Measurements from ENCODE around the gene BCAM. TPM values are rescaled to one million over a fixed set of nuclear protein-coding genes. Genes with fewer than 3 reads are reported as not detected.

Gene BCAM
- total and polyA plus RNA-seq, 8 donors: 110 to 389 (median 163) TPM

DNA sequence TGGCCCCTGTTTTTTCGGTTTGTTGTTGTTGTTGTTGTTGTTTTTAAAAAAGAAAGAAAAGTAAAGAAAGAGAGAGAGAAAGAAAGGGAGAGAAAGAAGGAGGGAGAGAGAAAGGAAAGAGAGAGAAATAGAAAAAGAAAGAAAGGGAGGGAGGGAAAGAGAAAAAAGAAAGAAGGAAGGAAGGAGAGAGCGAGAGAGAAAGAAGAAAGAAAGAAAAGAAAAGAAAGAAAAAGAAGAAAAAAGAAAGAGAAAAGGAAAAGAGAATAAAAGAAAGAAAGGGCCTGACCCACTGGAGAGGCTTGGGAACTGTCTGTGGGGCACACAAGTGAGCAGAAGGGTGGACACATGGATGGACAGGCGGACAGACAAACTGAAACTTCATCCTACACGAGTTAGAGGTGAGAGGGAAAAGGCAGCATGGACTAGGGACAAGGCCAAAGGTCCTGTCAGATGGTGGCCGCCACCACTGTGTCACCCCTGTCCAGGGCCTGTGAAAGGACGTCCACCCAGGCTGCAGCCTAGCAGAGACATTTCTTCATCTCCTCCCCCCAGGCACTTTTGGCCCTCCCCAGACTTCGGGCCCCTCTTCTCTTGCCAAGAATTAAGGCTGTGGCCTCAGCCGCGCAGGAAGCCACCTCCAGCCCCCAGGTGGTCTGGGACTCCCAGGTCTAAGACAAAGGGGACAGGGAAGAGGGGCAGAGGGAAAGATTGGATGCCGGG lies 9.1 kb upstream of the BCAM start:
- no peaks in the 10 kb centered on the region for H3K9me3 ChIP-seq
- no peak overlapping the region for H3K4me3 ChIP-seq
- no peak overlapping the region for H3K27ac ChIP-seq
- TF ChIP-seq, protein P1, sequence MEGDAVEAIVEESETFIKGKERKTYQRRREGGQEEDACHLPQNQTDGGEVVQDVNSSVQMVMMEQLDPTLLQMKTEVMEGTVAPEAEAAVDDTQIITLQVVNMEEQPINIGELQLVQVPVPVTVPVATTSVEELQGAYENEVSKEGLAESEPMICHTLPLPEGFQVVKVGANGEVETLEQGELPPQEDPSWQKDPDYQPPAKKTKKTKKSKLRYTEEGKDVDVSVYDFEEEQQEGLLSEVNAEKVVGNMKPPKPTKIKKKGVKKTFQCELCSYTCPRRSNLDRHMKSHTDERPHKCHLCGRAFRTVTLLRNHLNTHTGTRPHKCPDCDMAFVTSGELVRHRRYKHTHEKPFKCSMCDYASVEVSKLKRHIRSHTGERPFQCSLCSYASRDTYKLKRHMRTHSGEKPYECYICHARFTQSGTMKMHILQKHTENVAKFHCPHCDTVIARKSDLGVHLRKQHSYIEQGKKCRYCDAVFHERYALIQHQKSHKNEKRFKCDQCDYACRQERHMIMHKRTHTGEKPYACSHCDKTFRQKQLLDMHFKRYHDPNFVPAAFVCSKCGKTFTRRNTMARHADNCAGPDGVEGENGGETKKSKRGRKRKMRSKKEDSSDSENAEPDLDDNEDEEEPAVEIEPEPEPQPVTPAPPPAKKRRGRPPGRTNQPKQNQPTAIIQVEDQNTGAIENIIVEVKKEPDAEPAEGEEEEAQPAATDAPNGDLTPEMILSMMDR (IDR thresholded peaks at IDR 0.05): no peak
- DNase-seq (no peak), ATAC-seq (peak; percentile 12)
- H3K36me3 ChIP-seq: no peaks in the 10 kb centered on the region
- intact Hi-C loops (cut with DNase I): loop anchor here in 1 of 2 donors (5.0 kb wide), 1 partner anchor 43 kb away; no protein-coding TSS in a partner anchor
- peaks cover 0 to 14% of the 10 kb centered on the region in 2 donors for H3K4me1 ChIP-seq
- no peaks in the 10 kb centered on the region for H3K27me3 ChIP-seq

DNA sequence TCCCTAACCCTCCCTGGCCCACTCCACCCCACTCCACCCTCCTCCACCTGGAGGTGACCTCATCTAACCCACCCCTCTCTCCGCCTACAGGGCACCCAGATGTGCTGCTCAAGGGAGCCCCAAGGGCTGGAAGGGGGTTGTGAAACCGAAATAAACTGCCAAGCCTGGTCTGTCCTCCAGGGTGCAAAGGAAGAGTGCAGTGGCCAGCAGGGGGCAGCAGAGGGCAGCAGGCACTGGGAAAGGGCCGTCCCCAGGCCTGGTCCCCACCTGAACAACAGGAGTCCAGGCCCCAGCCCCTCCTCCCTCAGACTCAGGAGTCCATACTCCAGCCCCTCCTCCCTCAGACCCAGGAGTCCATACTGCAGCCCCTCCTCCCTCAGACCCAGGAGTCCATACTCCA lies 8.4 kb upstream of the BCAM start:
- no peak overlapping the region for H3K27ac ChIP-seq
- TF ChIP-seq, protein P1 (IDR thresholded peaks at IDR 0.05): peak; percentile 91 to 93
- H3K4me3 ChIP-seq: no peak overlapping the region
- peaks cover 0 to 14% of the 10 kb centered on the region in 2 donors for H3K4me1 ChIP-seq
- no peaks in the 10 kb centered on the region for H3K27me3 ChIP-seq
- peak; percentile 99 for ATAC-seq
- peak; percentile 74 to 96 (median 86) for DNase-seq
- H3K9me3 ChIP-seq: no peaks in the 10 kb centered on the region
- no peaks in the 10 kb centered on the region for H3K36me3 ChIP-seq
- intact Hi-C loops (cut with DNase I): loop anchor here in 1 of 2 donors (5.0 kb wide), 1 partner anchor 42 kb away; no protein-coding TSS in a partner anchor

DNA sequence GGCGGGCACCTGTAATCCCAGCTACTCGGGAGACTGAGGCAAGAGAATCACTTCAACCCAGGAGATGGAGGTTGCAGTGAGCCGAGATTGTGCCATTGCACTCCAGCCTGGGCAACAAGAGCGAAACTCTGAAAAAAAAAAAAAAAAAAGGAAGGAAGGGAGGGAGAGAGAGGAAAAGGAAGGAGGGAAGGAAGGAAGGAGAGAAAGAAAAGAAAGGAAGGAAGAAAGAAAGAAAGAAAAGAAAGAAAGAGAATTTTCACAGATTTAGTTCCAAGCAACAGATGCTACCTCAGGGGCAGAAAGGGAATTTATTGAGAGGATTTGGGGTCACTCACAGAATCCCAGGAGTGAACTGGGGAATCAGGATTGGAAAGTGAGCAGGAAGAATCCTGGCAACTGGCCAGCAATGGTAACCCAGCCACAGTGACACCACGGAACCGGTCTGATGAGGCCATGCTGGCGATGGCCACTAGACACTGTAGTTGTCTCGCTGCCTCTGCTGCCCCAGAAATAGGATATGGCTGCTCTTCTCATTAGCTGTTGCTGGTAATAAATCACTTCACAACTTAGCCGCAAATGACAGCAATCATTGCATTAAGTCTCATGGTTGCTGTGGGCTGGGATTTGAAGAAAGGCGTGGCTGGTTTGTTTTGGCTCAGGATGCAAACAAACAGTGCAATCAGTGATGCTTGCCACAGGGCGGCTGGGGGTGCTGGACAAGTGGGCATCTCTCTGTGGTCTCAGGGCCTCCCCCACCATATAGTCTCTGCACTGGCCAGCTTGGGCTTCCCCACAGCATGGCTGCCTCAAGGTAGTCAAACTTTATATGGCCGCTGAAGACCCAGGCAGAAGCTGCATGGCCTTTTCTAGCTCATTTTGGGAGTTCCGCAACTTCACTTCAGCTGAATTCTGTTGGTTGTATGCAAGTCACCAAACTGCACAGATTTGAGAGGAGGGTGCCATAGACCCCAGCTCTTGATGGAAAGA lies 5.2 kb upstream of the BCAM start:
- no peak overlapping the region for H3K4me3 ChIP-seq
- intact Hi-C loops (cut with DNase I): loop anchor here in 1 of 2 donors (5.0 kb wide), 1 partner anchor 39 kb away; no protein-coding TSS in a partner anchor
- ATAC-seq: no peak

DNA sequence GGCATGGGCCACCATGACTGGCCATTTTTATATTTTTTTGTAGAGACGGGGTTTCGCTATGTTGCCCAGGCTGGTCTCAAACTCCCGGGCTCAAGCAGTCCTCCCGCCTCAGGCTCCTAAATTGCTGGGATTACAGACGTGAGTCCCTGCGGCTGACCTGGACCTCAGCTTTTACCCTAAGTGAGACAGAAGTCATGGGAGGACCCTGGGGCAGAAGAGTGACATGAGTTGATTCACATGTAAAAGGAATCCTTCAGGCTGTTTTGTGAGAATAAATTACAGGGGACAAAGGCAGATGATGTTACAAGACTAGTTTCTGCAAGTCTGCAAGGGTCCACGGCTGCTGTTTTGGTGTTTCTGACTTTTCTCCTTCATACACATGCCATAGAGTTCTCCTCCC lies 2.6 kb upstream of the BCAM start:
- TF ChIP-seq, protein P1 (IDR thresholded peaks at IDR 0.05): no peak
- Histone ChIP-seq H3K27me3 (peaks cover 0 to 17% of the 10 kb centered on the region in 2 donors), H3K27ac (no peak overlapping the region), H3K4me1 (peaks cover 14 to 25% of the 10 kb centered on the region in 2 donors), H3K4me3 (no peak overlapping the region), H3K36me3 (no peaks in the 10 kb centered on the region), H3K9me3 (no peaks in the 10 kb centered on the region)
- intact Hi-C loops (cut with DNase I): no loop called here
- ATAC-seq: no peak
- no peak for DNase-seq

More for the DNA sequence above, 5.2 kb upstream of the BCAM start:
- TF ChIP-seq, protein P1 (IDR thresholded peaks at IDR 0.05): no peak
- Histone ChIP-seq H3K27ac (no peak overlapping the region), H3K27me3 (peaks cover 0 to 8% of the 10 kb centered on the region in 2 donors), H3K4me1 (peaks cover 14 to 21% of the 10 kb centered on the region in 2 donors), H3K9me3 (no peaks in the 10 kb centered on the region), H3K36me3 (no peaks in the 10 kb centered on the region)
- no peak for DNase-seq

All from left lung (tissue), 10 donors.